Common myeloid progenitor, CD34-positive (primary cell): ENCODE results near the gene MKS1. TPM values are rescaled to one million over a fixed set of nuclear protein-coding genes. Genes with fewer than 3 reads are reported as not detected.

Experiments used
- CTCF ChIA-PET: fragments of 350-600 bp; sonication (Branson Sonifier 250); formaldehyde crosslinking; loops from one replicate; lab custom pipeline; 2021; ENCODE audit warnings: antibody characterized with exemption; lab: Charles Lee
- POLR2A ChIA-PET: fragments of 350-600 bp; sonication (Branson Sonifier 250); formaldehyde crosslinking; loops from one replicate; lab custom pipeline; 2021; ENCODE audit warnings: antibody characterized with exemption; lab: Charles Lee
- DNase-seq, 3 donors: peaks; one replicate each; pipeline versions ENCODE4 v3.0.0 to v3.0.0-alpha.2; 2013
- H3K27ac ChIP-seq, 2 experiments: 1 replicate in 1 of 2; 2 replicates in 1 of 2; pipeline ENCODE4 v1.7.0; 2013; ENCODE audit warnings: inconsistent platforms in 2 of 2, low read length in 2 of 2, mild to moderate bottlenecking in 2 of 2, low read depth in 1 of 2, moderate library complexity in 1 of 2; ENCODE audit not compliant: severe bottlenecking in 2 of 2, insufficient read depth in 1 of 2, poor library complexity in 1 of 2
- H3K27me3 ChIP-seq, 5 experiments: replicated peaks in 2 of 5; 1 replicate in 3 of 5; 2 replicates in 2 of 5; pipeline versions ENCODE4 v1.6.1 to v1.7.0; 2013; ENCODE audit warnings: low read length in 4 of 5, mild to moderate bottlenecking in 2 of 5, moderate library complexity in 2 of 5, inconsistent platforms in 1 of 5; ENCODE audit not compliant: insufficient read depth in 5 of 5, control insufficient read depth in 4 of 5
- H3K36me3 ChIP-seq, 4 experiments: 1 replicate in 2 of 4; 2 replicates in 2 of 4; pipeline versions ENCODE4 v1.6.1 to v1.7.0; 2013; ENCODE audit warnings: low read length in 3 of 4, control low read depth in 1 of 4, mild to moderate bottlenecking in 1 of 4; ENCODE audit not compliant: control insufficient read depth in 4 of 4, insufficient read depth in 4 of 4
- H3K4me1 ChIP-seq, 4 experiments: 1 replicate in 3 of 4; 2 replicates in 1 of 4; pipeline versions ENCODE4 v1.6.1 to v1.7.1; 2013; ENCODE audit warnings: low read length in 3 of 4, mild to moderate bottlenecking in 3 of 4, control low read depth in 1 of 4, inconsistent platforms in 1 of 4, moderate library complexity in 1 of 4; ENCODE audit not compliant: control insufficient read depth in 4 of 4, insufficient read depth in 4 of 4; ENCODE audit errors: control extremely low read depth in 1 of 4
- H3K4me3 ChIP-seq, 7 experiments: 1 replicate in 4 of 7; 2 replicates in 3 of 7; pipeline versions ENCODE4 v1.5.1 to v1.7.0; 2013; ENCODE audit warnings: mild to moderate bottlenecking in 7 of 7, low read length in 6 of 7, moderate library complexity in 6 of 7, inconsistent platforms in 2 of 7, low read depth in 2 of 7, control low read depth in 1 of 7; ENCODE audit not compliant: insufficient read depth in 4 of 7, control insufficient read depth in 1 of 7; ENCODE audit errors: extremely low read depth in 1 of 7
- H3K9me3 ChIP-seq, 5 experiments: 1 replicate in 4 of 5; 2 replicates in 1 of 5; pipeline versions ENCODE4 v1.6.1 to v1.7.1; 2013; ENCODE audit warnings: low read length in 4 of 5, mild to moderate bottlenecking in 2 of 5, inconsistent platforms in 1 of 5, low read depth in 1 of 5, moderate library complexity in 1 of 5; ENCODE audit not compliant: control insufficient read depth in 4 of 5, insufficient read depth in 2 of 5; ENCODE audit errors: control extremely low read depth in 1 of 5
- WGBS: methylation state at CpG from one replicate; pipeline ENCODE4 v1.1.5; 2013; ENCODE audit not compliant: insufficient coverage; 5-methylcytosine and 5-hydroxymethylcytosine counted together
- polyA plus RNA-seq: library from polyadenylated mRNA; unstranded; fragments of 120-200 nt; gene quantifications from one replicate; pipeline ENCODE4 v1.2.1, GENCODE V29; 2013

Gene MKS1
- polyA plus RNA-seq = 22.0 TPM

- Histone ChIP-seq H3K9me3 (no peaks in the 10 kb centered on the region), H3K4me1 (peaks cover 6 to 18% (median 14%) of the 10 kb centered on the region in 4 experiments), H3K27me3 (no peaks in the 10 kb centered on the region), H3K27ac (peak within 1 kb of the TSS; percentile 86 to 94), H3K4me3 (peak within 1 kb of the TSS; percentile 65 to 97 (median 87)), H3K36me3 (peaks cover 3 to 16% (median 7%) of the 10 kb centered on the region in 4 experiments)
- peak; percentile 96 to 98 (median 97) for DNase-seq
- 1% methylated on average over 38 of the region's 56 CpGs for WGBS
- ChIA-PET POLR2A (interaction anchor here (0.8 to 1.6 kb wide), 3 partner anchors 19 to 65 kb away, joined by 3 to 5 read pairs (median 3); no protein-coding TSS in a partner anchor), CTCF (interaction anchor here (1.0 to 1.8 kb wide), 6 partner anchors 12 to 97 kb away, joined by 3 to 8 read pairs (median 4); no protein-coding TSS in a partner anchor)
Measured at GRCh38 chr17:58219007-58219788, at the start of gene MKS1. Gene MKS1 (minus strand): TSS chr17:58219255. CDS start chr17:58219230, 25 bp downstream.

DNA sequence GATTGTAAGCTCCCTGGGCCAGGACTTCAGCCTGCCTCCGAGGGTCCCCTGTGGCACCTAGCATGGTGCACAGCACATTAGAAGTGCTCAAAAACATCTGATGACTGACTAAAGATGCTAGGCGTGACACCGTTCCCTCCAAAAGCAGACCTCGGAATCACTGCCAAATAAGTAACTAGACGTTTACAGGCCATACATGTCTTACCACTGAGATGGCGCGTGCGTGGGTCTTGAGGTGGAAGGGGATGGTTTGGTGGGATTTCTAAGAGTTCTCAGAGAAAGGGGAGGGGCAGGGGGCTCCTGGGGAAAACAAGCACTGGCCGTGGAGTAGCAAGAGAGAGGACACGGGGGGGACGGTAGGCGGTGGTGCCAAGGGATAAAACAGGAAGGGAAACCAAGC, 49.3 kb upstream of the MKS1 start:
- CTCF ChIA-PET = no interaction called here
- POLR2A ChIA-PET = no interaction called here
- peaks cover 0 to 5% (median 0%) of the 10 kb centered on the region in 5 experiments for H3K9me3 ChIP-seq
- H3K27ac ChIP-seq = no peak overlapping the region
- DNase-seq = no peak
- peaks cover 0 to 9% (median 0%) of the 10 kb centered on the region in 4 experiments for H3K4me1 ChIP-seq
- WGBS = 96% methylated on average over 8 of the region's 12 CpGs
- peaks cover 0 to 14% (median 2%) of the 10 kb centered on the region in 5 experiments for H3K27me3 ChIP-seq
- H3K36me3 ChIP-seq = peaks cover 0 to 41% (median 2%) of the 10 kb centered on the region in 4 experiments
- no peak overlapping the region for H3K4me3 ChIP-seq

GRCh38 chr17:58267347-58268324, 48.6 kb upstream of the MKS1 start:
- POLR2A ChIA-PET = no interaction called here
- 93% methylated on average over 21 of the region's 22 CpGs for WGBS
- CTCF ChIA-PET = no interaction called here

GRCh38 chr17:58265902-58266875, 47.1 kb upstream of the MKS1 start:
- ChIA-PET CTCF (interaction anchor here (0.6 to 0.8 kb wide), 2 partner anchors 10 to 38 kb away, joined by 3 read pairs; no protein-coding TSS in a partner anchor), POLR2A (interaction anchor here (0.6 kb wide), 1 partner anchor 16 kb away, joined by 3 read pairs; no protein-coding TSS in a partner anchor)
- WGBS = 94% methylated on average over 5 of the region's 7 CpGs
- no peaks in the 10 kb centered on the region for H3K4me1 ChIP-seq
- no peak overlapping the region for H3K4me3 ChIP-seq
- no peak for DNase-seq
- H3K27me3 ChIP-seq = peaks cover 0 to 28% (median 6%) of the 10 kb centered on the region in 5 experiments
- H3K36me3 ChIP-seq = peaks cover 0 to 19% (median 2%) of the 10 kb centered on the region in 4 experiments
- peaks cover 0 to 5% (median 0%) of the 10 kb centered on the region in 5 experiments for H3K9me3 ChIP-seq
- no peak overlapping the region for H3K27ac ChIP-seq

More at GRCh38 chr17:58267347-58268324, 48.6 kb upstream of the MKS1 start:
- no peak for DNase-seq
- peaks cover 0 to 15% (median 2%) of the 10 kb centered on the region in 5 experiments for H3K27me3 ChIP-seq
- H3K4me3 ChIP-seq = no peak overlapping the region
- H3K4me1 ChIP-seq = peaks cover 0 to 2% (median 0%) of the 10 kb centered on the region in 4 experiments
- H3K36me3 ChIP-seq = peaks cover 0 to 34% (median 2%) of the 10 kb centered on the region in 4 experiments
- peaks cover 0 to 5% (median 0%) of the 10 kb centered on the region in 5 experiments for H3K9me3 ChIP-seq
- H3K27ac ChIP-seq = no peak overlapping the region

- POLR2A ChIA-PET = no interaction called here
Measured at GRCh38 chr17:58265271-58265670, 46.2 kb upstream of the MKS1 start.

More at GRCh38 chr17:58265271-58265670, 46.2 kb upstream of the MKS1 start:
- DNase-seq = no peak
- CTCF ChIA-PET = interaction anchor here (0.8 kb wide), 1 partner anchor 39 kb away, joined by 3 read pairs; no protein-coding TSS in a partner anchor
- no peak overlapping the region for H3K4me3 ChIP-seq
- WGBS = 94% methylated on average over 2 of the region's 4 CpGs
- peaks cover 0 to 11% (median 2%) of the 10 kb centered on the region in 4 experiments for H3K36me3 ChIP-seq
- peaks cover 0 to 34% (median 11%) of the 10 kb centered on the region in 5 experiments for H3K27me3 ChIP-seq
- no peak overlapping the region for H3K27ac ChIP-seq
- H3K9me3 ChIP-seq = peaks cover 0 to 8% (median under 1%) of the 10 kb centered on the region in 5 experiments
- no peaks in the 10 kb centered on the region for H3K4me1 ChIP-seq
